ENCODE data around the gene CYP39A1.

Gene CYP39A1

GRCh38 chr6:46637145-46637544 is 15.5 kb downstream of the CYP39A1 start:
- DNase-seq (ENCODE audit: low spot score) = no peak
- H3K27ac ChIP-seq = no peak overlapping the region
- TF ChIP-seq CTCF (IDR thresholded peaks at IDR 0.05) = no peak
- no peak overlapping the region for H3K4me3 ChIP-seq

DNA sequence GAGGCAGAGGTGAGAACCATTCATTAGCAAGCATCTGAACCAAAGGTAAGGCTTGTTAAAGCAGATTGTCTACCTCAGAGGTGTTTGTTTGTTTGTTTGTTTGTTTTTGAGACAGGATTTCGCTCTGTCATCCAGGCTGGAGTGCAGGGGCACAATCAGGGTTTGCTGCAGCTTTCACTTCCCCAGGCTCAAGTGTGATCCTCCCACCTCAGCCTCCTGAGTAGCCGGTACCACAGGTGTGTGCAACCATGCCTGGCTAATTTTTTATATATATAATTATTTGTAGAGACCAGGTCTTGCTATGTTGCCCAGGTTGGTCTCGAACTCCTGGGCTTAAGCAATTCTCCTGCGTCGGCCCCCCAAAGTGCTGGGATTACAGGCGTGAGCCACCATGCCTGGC is 17.2 kb downstream of the CYP39A1 start:
- TF ChIP-seq CTCF (IDR thresholded peaks at IDR 0.05) = no peak
- no peak for DNase-seq (ENCODE audit: low spot score)
- Histone ChIP-seq H3K4me3 (no peak overlapping the region), H3K27ac (no peak overlapping the region)

GRCh38 chr6:46632053-46632452 is 20.6 kb downstream of the CYP39A1 start:
- TF ChIP-seq CTCF (IDR thresholded peaks at IDR 0.05) = no peak
- Histone ChIP-seq H3K27ac (no peak overlapping the region), H3K4me3 (no peak overlapping the region)
- DNase-seq (ENCODE audit: low spot score) = no peak

DNA sequence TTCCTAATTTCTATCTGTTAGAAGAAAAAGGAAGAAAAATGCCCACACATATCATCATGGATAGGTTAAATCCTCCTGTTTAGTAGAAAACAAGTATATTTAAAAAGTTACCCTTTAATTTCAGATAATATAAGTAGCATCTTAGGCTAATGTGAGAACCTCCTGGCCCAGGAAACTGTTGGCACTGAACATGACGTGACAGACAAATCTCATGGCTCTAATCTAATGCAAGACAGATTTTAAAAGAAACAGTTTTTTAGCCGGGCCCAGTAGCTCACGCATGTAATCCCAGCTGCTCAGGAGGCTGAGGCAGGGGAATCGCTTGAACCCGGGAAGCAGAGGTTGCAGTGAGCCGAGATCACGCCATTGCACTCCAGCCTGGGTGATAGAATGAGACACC is 22.9 kb downstream of the CYP39A1 start:
- TF ChIP-seq CTCF (IDR thresholded peaks at IDR 0.05) = no peak
- DNase-seq (ENCODE audit: low spot score) = no peak
- Histone ChIP-seq H3K4me3 (no peak overlapping the region), H3K27ac (no peak overlapping the region)

GRCh38 chr6:46628976-46629375 is 23.6 kb downstream of the CYP39A1 start:
- TF ChIP-seq CTCF (IDR thresholded peaks at IDR 0.05) = no peak
- Histone ChIP-seq H3K4me3 (no peak overlapping the region), H3K27ac (no peak overlapping the region)
- DNase-seq (ENCODE audit: low spot score) = no peak

GRCh38 chr6:46628498-46628897 is 24.1 kb downstream of the CYP39A1 start:
- Histone ChIP-seq H3K27ac (no peak overlapping the region), H3K4me3 (no peak overlapping the region)
- no peak for DNase-seq (ENCODE audit: low spot score)
- no peak for TF ChIP-seq CTCF (IDR thresholded peaks at IDR 0.05)

- DNase-seq (ENCODE audit: low spot score) = no peak
- H3K27ac ChIP-seq = no peak overlapping the region
- TF ChIP-seq CTCF (IDR thresholded peaks at IDR 0.05) = no peak
These were observed 25.6 kb downstream of the CYP39A1 start for GRCh38 chr6:46626976-46627375.

More at GRCh38 chr6:46626976-46627375, 25.6 kb downstream of the CYP39A1 start:
- no peak overlapping the region for H3K4me3 ChIP-seq
